GM18502 (cell line): ENCODE measurements around the gene GALNT17.

ENCODE experiments used
- ATAC-seq: cut with Tn5 transposase; IDR thresholded peaks from one replicate; pipeline ENCODE4 v1.9.1; 2021; ENCODE audit warnings: mild to moderate bottlenecking; ENCODE audit not compliant: unreplicated experiment, poor library complexity

The GALNT17 gene

DNA sequence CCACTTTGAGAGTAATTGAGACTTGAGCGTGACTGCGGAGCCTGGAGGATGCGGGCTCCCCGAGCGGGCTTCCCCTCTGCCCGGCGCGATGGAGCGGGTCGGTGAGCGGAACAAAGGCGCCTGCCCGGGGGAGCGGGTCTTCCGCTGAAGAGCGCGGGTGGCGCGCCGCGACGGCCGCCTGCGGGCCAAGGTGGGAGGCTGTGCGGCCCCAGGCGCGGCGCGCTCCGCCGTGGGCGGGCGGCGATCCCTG is at the start of gene GALNT17:
GALNT17 (plus strand) TSS at position 18 of the 250 bp plus-strand sequence.
- no peak for ATAC-seq

DNA sequence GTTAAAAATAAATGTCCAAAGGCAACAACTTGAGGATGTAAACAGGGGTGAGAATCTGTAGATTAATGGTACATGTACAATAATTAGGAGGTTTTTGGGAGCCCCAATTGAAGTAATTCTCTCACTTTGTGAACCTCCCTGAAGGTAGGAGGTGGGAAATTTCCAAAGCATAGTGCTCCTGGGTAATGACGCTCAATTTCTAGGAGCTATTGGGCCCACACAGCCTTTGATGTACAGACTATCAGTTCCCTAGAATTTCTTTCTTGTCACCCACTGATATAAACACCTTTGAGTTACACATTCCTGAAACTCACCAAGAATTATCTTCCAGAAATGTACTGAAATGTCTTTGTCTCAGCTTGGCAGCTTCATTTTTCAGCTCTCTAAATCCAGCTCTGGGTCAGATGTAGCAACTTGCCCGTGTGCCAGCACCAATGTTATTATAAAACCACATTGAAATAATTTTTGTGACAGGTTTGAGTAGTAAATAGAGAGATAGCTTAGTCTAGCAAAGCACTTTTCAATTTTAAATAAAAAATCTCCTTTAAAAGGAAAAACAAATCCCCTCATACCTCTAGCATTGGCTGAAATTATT is 36.6 kb upstream of the GALNT17 start:
- no peak for ATAC-seq

DNA sequence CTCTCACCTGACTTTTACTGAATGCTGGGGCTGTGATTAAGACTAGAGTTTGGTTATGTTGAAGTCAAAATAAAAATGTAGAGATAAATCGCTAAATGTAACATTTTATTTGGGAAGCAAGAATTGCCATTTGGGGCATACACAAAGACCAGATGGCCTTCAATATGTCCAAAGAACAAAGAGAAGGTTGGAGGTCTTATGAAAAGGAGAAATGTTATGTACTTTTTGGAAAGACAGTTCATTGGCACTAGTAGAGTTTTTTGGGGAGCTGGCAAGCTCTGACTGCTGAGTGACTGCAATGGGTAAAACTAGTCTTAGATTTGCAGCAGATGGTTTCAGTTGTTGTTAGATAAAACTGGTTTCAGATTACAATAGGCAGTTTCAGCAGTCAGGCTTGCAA is 35.6 kb upstream of the GALNT17 start:
- no peak for ATAC-seq

DNA sequence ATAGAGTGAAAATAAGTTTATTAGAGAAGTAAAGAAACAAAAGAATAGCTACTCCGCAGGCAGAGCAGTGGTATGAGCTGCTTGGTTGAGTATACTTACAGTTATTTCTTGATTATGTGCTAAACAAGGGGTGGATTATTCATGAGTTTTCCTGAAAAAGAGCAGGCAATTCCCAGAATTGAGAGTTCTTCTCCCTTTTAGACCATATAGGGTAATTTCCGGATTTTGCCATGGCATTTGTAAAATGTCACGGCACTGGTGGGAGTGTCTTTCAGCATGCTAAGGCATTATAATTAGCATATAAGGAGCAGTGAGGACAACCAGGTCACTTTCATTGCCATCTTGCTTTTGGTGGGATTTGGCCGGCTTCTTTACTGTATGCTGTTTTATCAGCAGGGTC is 25.7 kb upstream of the GALNT17 start:
- no peak for ATAC-seq

DNA sequence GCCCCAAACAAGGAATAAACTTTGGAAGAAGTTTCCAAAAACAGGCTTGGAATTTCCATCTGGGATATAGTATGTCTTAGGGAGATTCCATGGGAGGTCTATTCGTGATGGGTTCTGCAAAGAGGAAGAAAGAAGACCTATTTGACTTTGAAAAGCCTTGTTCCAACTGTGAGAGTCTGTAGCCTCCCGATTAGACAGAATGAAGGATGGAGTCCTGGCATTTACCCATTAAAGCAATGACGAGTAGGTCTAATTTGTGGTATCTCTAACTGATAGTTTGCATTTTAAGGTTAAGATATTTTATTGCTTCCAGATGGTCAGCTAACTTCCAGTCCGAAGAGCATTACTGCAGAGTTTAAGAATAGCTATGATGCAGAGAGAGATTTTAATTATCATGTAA is 19.5 kb upstream of the GALNT17 start:
- no peak for ATAC-seq

DNA sequence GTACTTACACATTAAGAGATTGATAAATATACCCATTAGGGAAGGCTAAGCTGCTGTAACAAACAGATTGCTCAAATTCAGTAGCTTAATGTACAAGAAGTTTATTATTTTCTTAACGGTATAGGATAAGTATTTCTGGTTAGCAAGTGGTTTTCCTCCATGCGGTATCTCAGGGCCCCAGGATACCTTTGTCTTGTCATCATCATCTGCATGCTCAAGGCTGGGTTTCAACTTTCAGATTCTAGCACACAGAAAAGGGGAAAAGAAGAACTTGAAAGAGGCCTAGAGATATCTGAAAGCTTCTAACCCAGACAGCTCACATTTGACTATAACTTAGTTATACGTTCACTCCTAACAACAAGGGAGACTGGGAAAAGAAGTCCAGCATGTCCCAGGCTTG is 11.8 kb upstream of the GALNT17 start:
- ATAC-seq = no peak

DNA sequence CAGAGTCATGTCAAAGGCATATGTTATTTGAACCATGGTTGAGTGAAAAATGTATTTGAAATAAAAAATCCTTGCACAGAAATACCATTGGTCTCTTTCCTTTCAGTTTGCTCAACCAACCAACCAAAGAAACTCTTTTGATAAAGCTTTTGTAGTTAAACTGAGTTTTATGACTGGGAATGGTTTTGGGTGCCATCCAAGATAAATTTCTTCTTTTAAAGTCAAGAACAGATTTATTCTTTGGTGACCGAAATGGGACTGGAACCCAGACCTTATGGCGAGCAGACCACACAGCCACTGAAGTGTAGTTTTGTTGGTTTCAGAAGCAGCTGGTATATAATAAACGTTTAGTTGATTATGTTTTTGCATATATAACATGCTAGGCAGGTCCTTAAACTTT is 2.8 kb upstream of the GALNT17 start:
- no peak for ATAC-seq

DNA sequence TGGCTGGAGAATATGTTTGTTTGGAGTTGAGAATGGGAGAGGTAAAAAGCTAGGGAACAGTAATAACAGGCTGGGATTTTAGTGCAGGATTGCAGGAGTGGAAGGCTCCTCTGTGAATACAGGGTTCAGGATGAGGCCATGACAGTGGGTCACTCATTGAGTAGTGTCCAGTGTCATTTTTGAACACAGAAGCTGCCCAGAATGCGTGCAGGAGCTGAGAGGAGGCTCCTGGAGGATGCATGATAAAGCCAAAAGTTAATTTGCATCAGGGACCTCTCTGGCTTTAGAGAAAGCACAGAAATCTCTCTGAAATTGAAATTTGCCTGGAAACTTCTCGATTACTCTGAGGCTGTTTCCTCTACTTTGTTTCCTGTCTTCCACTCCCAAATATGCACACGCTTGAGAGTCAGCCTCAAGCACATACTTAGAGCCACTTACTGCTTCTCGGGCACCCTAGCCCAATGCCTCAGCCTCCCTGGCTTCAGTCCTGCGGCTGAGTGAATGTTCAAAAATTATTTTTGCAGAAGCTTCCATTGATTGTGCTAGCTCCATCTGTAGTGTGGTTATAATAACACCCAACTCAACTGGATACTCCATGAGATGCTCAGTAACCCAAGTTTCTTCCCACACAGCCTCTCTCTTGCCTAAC is 1.8 kb upstream of the GALNT17 start:
- ATAC-seq = no peak

DNA sequence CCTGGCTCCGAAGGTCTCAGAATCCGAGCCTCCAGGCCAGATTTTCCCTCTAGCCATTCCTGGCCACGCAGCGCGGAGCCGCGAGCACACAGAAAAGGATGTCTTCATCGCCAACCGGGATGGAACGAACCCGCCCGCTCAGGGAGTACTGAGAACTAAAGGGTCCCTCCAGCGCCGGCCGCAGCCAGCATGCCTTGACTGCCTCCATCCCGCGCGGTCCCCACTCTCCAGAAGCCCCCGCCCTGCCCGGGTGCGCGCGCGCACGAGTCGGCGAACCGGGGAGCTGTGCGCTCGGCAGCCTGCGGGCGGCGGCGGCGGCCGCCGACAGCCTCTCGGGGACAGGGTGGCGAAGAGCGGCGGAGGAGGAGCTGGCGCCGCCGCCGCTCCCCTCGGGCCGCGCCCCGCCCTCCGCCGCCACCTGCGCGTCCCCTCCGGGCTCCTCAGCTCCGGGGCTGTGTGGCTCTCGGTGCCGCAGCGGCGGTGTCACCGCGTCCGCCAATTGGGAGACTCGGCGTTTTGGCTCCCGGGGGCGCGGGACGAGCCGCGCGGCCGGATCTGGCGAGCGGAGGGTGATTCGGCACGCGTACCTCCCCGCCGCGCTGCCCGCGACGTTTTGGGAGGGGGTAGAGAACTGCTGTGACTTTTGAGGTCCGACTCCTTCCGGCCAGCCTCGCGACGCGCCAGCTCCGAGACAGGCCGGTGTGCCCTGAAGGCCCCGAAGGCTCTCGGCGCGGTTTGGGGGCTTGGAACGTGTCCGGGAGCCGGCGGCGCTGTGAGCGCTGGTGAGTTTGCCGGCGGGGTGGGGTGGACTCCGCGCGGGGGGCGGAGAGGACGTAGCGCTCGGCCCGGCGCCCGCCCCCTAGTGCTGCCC is 453 bp upstream of the GALNT17 start:
- ATAC-seq = no peak

DNA sequence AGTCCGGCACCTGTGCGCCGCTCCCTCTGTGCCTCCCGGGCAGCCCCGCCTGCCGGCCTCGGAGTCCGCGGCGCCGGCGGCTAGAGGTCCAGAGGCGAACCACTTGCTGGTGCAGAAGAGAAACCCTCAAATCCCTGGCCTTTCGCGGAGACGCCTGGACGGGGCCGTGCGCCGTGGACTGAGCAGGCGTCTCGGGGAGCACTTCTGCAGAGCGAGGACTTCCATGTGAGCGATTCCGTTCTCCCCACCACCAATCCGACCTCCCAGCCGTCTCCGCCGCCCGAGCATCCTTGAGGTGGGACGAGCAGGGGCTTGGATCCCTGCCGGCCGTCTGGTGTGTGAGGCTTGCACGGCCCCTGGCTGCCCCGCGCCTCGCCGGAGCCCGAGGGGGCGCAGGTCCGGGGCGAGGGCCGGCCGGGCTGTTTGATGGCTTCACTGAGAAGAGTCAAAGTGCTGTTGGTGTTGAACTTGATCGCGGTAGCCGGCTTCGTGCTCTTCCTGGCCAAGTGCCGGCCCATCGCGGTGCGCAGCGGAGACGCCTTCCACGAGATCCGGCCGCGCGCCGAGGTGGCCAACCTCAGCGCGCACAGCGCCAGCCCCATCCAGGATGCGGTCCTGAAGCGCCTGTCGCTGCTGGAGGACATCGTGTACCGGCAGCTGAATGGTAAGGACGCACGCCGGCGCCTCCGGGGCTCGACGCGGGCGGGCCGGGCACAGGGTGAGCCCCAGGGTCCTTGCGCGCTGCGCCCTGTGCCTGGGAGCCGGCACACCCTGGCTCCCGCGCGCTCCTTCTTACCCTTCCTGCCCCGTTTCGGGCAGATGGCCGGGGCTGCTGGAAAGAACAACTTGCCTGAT is 660 bp downstream of the GALNT17 start:
- ATAC-seq = no peak

DNA sequence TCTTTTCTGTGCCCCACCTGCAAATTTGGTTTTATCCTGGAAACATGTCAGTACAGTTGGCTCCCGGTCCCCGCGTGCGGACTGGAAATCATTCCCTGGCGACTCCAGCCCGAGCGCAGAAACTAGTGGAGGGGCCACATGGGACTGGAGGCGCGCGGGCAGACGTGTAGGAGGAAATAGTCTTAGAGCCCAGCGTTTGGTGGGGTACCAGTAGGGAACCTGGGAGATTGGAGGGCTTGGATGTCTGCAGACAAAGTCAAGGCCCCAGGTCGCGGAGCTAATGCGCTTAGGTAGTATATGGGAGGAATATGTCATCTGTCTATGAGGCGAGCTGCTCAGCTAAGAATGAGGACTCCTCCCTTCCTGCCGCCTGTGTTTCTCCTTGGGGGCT is 1.3 kb downstream of the GALNT17 start:
- ATAC-seq = no peak

DNA sequence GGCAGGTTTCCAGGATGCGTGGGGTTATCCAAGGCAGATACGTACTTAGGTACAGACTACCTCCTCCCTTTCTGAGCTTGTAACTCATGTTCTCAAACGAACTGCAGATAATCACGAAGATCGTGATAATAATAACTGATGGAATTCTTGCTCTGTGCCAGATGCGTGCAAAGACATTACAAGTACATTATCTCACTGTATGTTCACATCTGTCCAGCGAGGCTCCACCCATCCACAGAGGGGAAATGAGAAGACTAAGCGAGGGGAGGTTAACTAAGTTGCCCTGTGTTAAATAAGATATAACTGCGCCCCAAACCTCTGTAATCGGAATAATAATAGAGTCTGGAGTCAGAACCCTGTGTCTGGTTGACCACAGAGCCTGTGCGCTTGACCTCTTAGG is 1.9 kb downstream of the GALNT17 start:
- ATAC-seq = no peak

DNA sequence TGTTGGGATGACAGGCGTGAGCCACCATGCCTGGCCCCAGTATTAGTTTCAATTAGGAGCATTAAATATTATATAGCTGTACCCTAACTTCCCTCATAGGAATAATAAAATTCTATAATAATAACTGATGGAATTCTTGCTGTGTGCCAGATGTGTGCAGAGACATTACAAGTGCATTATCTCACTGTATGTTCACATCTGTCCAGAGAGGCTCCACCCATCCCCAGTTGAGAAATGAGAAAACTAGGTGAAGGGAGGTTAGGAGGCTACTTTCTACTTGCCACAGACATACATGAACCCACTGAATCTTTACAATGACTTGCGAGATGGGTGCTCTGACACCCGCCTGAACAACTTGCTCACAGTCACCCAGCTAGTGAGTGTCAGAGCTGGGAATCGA is 3.2 kb downstream of the GALNT17 start:
- no peak for ATAC-seq

DNA sequence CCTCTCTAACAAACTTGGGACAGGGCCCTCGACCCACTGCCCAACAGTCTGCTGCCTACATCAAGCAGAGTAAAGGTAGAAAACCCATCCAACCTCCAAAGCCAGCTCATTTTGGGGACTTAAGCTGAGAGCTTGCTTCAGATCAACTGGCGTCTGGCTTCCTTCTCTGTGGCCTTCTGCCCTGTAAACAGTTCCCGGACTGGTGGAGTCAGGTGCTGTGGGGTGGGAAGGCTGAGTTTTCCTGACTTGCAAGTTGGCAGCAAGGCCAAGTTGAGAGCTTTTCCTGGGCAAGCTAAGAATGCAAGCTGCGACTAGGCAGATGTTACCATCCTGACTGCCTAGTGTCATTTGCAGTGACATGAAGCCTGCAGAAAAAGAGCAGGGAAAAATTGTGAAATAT is 3.7 kb downstream of the GALNT17 start:
- no peak for ATAC-seq

DNA sequence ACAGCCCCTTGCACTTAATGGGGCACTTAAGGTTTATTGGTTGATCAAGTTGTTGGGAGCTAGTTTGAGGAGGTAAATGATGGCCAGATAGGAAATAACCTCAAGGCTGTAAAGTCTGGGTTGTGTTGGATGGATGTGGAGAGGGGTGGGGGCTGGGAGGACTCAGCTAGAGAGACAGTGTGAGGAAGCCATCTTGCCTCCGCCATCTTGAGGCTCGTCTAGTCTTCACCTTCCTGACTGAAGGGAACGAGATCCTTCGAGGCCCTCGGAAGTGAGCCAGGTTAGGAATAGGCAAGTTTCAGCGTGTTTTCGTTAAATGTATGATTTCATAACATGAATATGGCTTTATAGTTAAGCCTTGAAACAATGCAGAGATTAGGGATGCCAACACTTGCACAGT is 5.5 kb downstream of the GALNT17 start:
- ATAC-seq = no peak

DNA sequence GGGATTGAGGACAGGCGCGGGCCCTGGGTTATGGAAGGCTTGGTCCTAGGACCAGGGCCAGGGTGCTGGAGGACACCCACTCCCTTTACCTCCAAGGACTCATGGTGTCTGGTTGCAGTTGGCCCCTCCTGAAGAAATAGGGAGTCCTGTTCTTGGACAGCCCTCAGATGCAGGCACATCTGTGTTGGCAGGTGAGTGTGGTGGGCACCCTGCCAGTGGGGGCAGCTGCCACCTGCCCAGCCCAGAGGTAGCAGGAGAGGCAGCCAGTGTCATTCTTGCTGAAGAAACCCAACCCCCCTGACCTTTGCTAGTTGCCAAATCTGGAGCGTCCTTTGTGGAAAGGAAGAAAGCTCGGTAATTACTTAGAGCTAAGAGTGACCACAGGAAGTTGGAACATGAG is 8.3 kb downstream of the GALNT17 start:
- no peak for ATAC-seq

DNA sequence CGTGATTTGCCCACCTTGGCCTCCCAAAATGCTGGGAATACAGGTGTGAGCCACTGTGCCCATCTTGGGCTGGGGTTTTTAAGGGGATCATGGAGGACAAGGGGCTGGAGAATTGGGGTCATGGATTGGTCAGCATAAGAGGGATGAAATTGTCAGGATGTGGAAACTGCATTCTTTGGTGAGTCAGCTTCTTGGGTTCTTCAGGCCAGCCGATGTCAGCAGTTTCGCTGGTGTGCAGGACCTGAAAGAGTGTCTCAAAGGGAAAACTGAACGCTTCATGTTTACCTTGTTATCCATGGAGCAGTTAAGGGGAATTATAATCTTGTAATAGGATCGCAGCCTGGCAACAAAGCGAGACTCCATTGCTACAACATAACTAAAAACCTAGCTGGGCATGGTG is 13.0 kb downstream of the GALNT17 start:
- no peak for ATAC-seq

DNA sequence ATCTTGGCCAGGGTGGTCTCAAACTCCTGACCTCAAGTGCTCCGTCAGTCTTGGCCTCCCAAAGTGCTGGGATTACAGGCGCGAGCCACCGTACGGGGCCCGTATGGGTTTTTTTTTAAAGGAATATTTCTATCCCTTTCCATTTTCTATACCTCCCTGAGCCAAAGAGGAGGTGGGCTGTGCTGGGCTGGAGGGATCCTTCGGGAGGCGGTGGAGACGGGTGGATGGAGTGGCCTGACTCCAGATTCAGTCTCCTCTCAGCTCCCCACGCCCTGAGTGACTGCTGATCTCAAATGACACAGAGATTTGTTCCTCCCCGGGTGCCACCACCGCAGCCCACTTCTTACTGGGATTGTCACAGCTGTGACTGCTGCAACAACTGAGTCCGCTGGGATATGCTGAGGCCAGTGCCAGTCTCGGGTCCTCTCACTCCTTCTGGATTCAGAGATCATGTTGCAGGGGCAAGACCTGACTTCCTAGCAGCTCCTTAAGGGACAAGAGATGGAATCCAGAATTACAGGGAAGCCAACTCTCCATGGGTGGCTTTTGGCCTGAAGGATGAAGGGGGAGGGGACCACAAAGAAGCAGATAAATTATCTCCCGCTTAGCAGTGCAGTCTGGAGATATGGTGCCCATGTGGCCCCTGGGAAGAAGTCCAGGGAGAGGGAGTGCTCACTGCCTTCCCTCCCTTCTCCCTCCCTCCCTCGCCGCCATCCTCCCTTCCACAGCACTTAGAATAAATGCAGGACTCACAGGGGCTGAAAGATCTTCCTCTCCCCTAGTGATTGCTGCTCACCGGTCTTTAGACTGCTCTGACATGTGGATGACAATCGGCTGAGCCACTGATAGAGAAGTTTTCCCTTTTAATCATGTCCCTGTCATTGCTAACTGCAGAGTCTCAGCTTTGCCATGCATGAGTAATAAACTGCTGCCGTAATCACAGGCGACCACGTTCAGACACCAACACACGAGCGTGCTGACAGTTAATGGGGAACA is 14.3 kb downstream of the GALNT17 start:
- no peak for ATAC-seq

DNA sequence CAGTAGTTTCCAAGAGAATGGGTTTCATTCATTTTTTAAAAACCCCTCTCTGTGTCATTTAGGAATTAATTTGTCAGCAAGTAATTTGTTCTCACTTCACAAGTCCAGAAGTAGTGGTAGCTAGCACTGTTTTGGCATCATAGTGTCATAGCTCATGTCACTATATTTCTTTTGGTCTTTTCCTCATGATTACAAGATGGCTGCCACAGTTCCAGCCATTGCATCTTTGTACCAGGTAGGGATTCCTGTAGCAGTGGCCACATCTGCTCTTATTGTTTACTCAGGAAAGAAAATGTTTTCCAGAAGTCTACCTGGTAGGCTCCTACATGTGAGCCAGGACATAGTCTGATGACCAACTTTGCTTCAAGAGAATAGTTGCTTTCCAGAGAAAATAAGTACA is 16.2 kb downstream of the GALNT17 start:
- ATAC-seq = no peak

DNA sequence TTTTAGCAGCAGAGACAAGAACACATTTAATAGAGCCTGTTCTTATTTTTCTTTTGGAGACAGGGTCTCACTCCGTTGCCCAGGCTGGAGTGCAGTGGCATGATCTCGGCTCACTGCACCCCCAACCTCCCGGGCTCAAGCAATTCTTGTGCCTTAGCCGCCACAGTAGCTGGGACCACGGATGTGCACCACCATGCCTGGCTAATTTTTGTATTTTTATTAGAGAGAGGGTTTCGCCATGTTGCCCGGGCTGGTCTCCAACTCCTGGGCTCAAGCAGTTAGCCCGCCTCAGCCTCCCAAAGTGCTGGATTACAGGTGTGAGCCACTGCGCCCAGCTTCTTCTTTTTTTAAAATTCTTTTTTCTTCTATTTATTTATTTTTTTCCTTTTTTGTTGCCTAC is 23.3 kb downstream of the GALNT17 start:
- no peak for ATAC-seq
